Loucy (cell line): Measurements from ENCODE around the gene HOXD10.

Source experiments
- CTCF ChIP-seq: fragments of 200-600 bp; sonication (generic); conservative IDR thresholded peaks from 2 replicates; pipeline ENCODE4 v1.5.1; 2014; ENCODE audit warnings: mild to moderate bottlenecking, antibody characterized with exemption, low read length
- EZH2phosphoT487 ChIP-seq: fragments of 200-600 bp; IDR thresholded peaks from 2 replicates; pipeline ENCODE4 v1.6.1; 2018; ENCODE audit warnings: antibody characterized with exemption, mild to moderate bottlenecking, moderate library complexity, borderline replicate concordance

- TF ChIP-seq CTCF (no peak), EZH2phosphoT487 (no peak)
These were observed 26.7 kb upstream of the HOXD10 start for GRCh38 chr2:176089843-176090395.
